ENCODE data around the gene S100P.

Gene S100P

DNA sequence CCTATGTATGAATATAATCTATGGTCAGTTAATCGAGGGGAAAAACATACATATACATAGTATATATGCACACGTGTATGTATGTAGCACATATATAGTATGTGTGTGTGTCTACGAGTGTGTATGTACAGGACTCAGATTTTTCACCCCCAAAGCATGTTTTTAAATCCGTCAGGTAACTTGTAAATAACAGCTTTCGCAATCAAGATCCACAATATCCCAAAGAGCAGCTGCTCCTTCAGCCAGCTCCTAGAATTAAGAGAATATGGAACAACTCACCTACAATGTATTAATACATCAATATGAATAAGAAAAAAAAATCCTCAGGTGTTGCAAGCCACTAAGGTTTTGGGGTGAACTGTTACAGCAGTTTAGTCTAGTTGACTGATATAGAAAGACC, 12.5 kb downstream of the S100P start:
- Histone ChIP-seq H3K4ac (ENCODE audit: low read depth, low read length) (peak overlapping the region; percentile 29), H3K14ac (ENCODE audit: low read length) (no peak overlapping the region), H3K79me2 (ENCODE audit: control insufficient read depth, insufficient read depth, low read length, poor library complexity) (peaks cover 7% of the 10 kb centered on the region), H3K36me3 (ENCODE audit: control insufficient read depth in 1 of 2, insufficient read depth in 2 of 2, low read length in 2 of 2) (peaks cover 4 to 5% of the 10 kb centered on the region in 2 experiments), H2AFZ (ENCODE audit: insufficient read depth, low read length, poor library complexity) (no peak overlapping the region), H3K4me2 (ENCODE audit: low read length) (no peak overlapping the region), H2BK120ac (ENCODE audit: insufficient read depth, low read length, poor library complexity) (no peak overlapping the region), H3K27ac (ENCODE audit: low read depth, low read length) (no peak overlapping the region), H3K9me3 (ENCODE audit: insufficient read depth, low read depth, low read length) (peaks cover 3% of the 10 kb centered on the region), H3K9ac (ENCODE audit: low read length) (no peak overlapping the region), H4K12ac (ENCODE audit: low read depth, low read length) (no peak overlapping the region), H2BK12ac (ENCODE audit: low read length) (no peak overlapping the region), H3K4me1 (ENCODE audit: control insufficient read depth in 1 of 2, insufficient read depth in 2 of 2, low read length in 2 of 2) (peaks cover 0 to 8% of the 10 kb centered on the region in 2 experiments), H3K4me3 (ENCODE audit: low read depth, low read length) (no peak overlapping the region), H3K23ac (ENCODE audit: low read length) (no peak overlapping the region), H3K27me3 (ENCODE audit: insufficient read depth, low read length) (no peaks in the 10 kb centered on the region), H4K8ac (ENCODE audit: low read depth, low read length) (no peak overlapping the region), H2AK5ac (ENCODE audit: low read length) (no peak overlapping the region), H3K79me1 (ENCODE audit: low read length) (peaks cover 5% of the 10 kb centered on the region), H3K18ac (ENCODE audit: low read length) (no peak overlapping the region), H2BK5ac (ENCODE audit: low read depth, low read length, poor library complexity) (no peak overlapping the region), H4K91ac (ENCODE audit: low read depth, low read length) (no peak overlapping the region)
- no CpG with 5 or more reads among the region's 5 CpGs for WGBS (ENCODE audit: extremely low coverage, insufficient coverage, insufficient read length)
- DNase-seq, result no peak

GRCh38 chr4:6709230-6710114, 15.8 kb downstream of the S100P start, which contains the start of gene MRFAP1L1:
Gene MRFAP1L1, minus strand, starts transcription at chr4:6709865. Its CDS starts 236 bp downstream, at chr4:6709629.
- peak within 1 kb of the TSS; percentile 57 for H3K18ac ChIP-seq (ENCODE audit: low read length)
- H2BK120ac ChIP-seq (ENCODE audit: insufficient read depth, low read length, poor library complexity), result peak within 1 kb of the TSS; percentile 20
- peak within 1 kb of the TSS; percentile 71 for H2AFZ ChIP-seq (ENCODE audit: insufficient read depth, low read length, poor library complexity)
- H3K79me1 ChIP-seq (ENCODE audit: low read length), result peaks cover 5% of the 10 kb centered on the region
- H4K12ac ChIP-seq (ENCODE audit: low read depth, low read length), result peak within 1 kb of the TSS; percentile 71
- H3K27me3 ChIP-seq (ENCODE audit: insufficient read depth, low read length), result no peaks in the 10 kb centered on the region
- peak within 1 kb of the TSS; percentile 76 for H3K4me3 ChIP-seq (ENCODE audit: low read depth, low read length)
- peak within 1 kb of the TSS; percentile 80 for H3K27ac ChIP-seq (ENCODE audit: low read depth, low read length)
- H3K23ac ChIP-seq (ENCODE audit: low read length), result no peak within 1 kb of the TSS
- H4K8ac ChIP-seq (ENCODE audit: low read depth, low read length), result peak within 1 kb of the TSS; percentile 95
- peak within 1 kb of the TSS; percentile 24 for H2BK5ac ChIP-seq (ENCODE audit: low read depth, low read length, poor library complexity)
- H3K9ac ChIP-seq (ENCODE audit: low read length), result peak within 1 kb of the TSS; percentile 71
- H2BK12ac ChIP-seq (ENCODE audit: low read length), result no peak within 1 kb of the TSS
- peaks cover 2% of the 10 kb centered on the region for H3K9me3 ChIP-seq (ENCODE audit: insufficient read depth, low read depth, low read length)
- no CpG with 5 or more reads among the region's 72 CpGs for WGBS (ENCODE audit: extremely low coverage, insufficient coverage, insufficient read length)
- peak within 1 kb of the TSS; percentile 95 for H3K4ac ChIP-seq (ENCODE audit: low read depth, low read length)
- H2AK5ac ChIP-seq (ENCODE audit: low read length), result peak within 1 kb of the TSS; percentile 70
- H3K4me1 ChIP-seq (ENCODE audit: control insufficient read depth in 1 of 2, insufficient read depth in 2 of 2, low read length in 2 of 2), result peaks cover 0 to 8% of the 10 kb centered on the region in 2 experiments
- peak within 1 kb of the TSS; percentile 67 for H4K91ac ChIP-seq (ENCODE audit: low read depth, low read length)
- H3K36me3 ChIP-seq (ENCODE audit: control insufficient read depth in 1 of 2, insufficient read depth in 2 of 2, low read length in 2 of 2), result no peaks in the 10 kb centered on the region
- peak within 1 kb of the TSS; percentile 76 for H3K14ac ChIP-seq (ENCODE audit: low read length)
- peak within 1 kb of the TSS; percentile 89 for H3K4me2 ChIP-seq (ENCODE audit: low read length)
- peaks cover 7% of the 10 kb centered on the region for H3K79me2 ChIP-seq (ENCODE audit: control insufficient read depth, insufficient read depth, low read length, poor library complexity)
- DNase-seq, result peak; percentile 96 to 99

- WGBS (ENCODE audit: extremely low coverage, insufficient coverage, insufficient read length), result no CpG with 5 or more reads among the region's 6 CpGs
Measured at GRCh38 chr4:6710282-6710681, 16.6 kb downstream of the S100P start.

GRCh38 chr4:6710996-6711395, 17.3 kb downstream of the S100P start:
- Histone ChIP-seq H3K23ac (ENCODE audit: low read length) (no peak overlapping the region), H2BK12ac (ENCODE audit: low read length) (no peak overlapping the region), H3K4me2 (ENCODE audit: low read length) (no peak overlapping the region), H3K79me1 (ENCODE audit: low read length) (peaks cover 5% of the 10 kb centered on the region), H3K18ac (ENCODE audit: low read length) (no peak overlapping the region), H3K14ac (ENCODE audit: low read length) (no peak overlapping the region), H3K36me3 (ENCODE audit: control insufficient read depth in 1 of 2, insufficient read depth in 2 of 2, low read length in 2 of 2) (no peaks in the 10 kb centered on the region), H4K8ac (ENCODE audit: low read depth, low read length) (no peak overlapping the region), H3K9ac (ENCODE audit: low read length) (no peak overlapping the region), H2AK5ac (ENCODE audit: low read length) (no peak overlapping the region), H2AFZ (ENCODE audit: insufficient read depth, low read length, poor library complexity) (no peak overlapping the region), H3K27me3 (ENCODE audit: insufficient read depth, low read length) (no peaks in the 10 kb centered on the region), H3K9me3 (ENCODE audit: insufficient read depth, low read depth, low read length) (peaks cover 2% of the 10 kb centered on the region), H3K79me2 (ENCODE audit: control insufficient read depth, insufficient read depth, low read length, poor library complexity) (peaks cover 7% of the 10 kb centered on the region), H3K27ac (ENCODE audit: low read depth, low read length) (no peak overlapping the region), H2BK5ac (ENCODE audit: low read depth, low read length, poor library complexity) (no peak overlapping the region), H4K12ac (ENCODE audit: low read depth, low read length) (no peak overlapping the region), H3K4ac (ENCODE audit: low read depth, low read length) (no peak overlapping the region), H2BK120ac (ENCODE audit: insufficient read depth, low read length, poor library complexity) (no peak overlapping the region), H3K4me3 (ENCODE audit: low read depth, low read length) (no peak overlapping the region), H3K4me1 (ENCODE audit: control insufficient read depth in 1 of 2, insufficient read depth in 2 of 2, low read length in 2 of 2) (peaks cover 0 to 8% of the 10 kb centered on the region in 2 experiments), H4K91ac (ENCODE audit: low read depth, low read length) (no peak overlapping the region)
- WGBS (ENCODE audit: extremely low coverage, insufficient coverage, insufficient read length), result no CpG with 5 or more reads among the region's 2 CpGs
- no peak for DNase-seq

More at GRCh38 chr4:6710282-6710681, 16.6 kb downstream of the S100P start:
- Histone ChIP-seq H2BK5ac (ENCODE audit: low read depth, low read length, poor library complexity) (no peak overlapping the region), H2AFZ (ENCODE audit: insufficient read depth, low read length, poor library complexity) (peak overlapping the region; percentile 71), H3K9me3 (ENCODE audit: insufficient read depth, low read depth, low read length) (peaks cover 2% of the 10 kb centered on the region), H4K8ac (ENCODE audit: low read depth, low read length) (peak overlapping the region; percentile 95), H3K4me3 (ENCODE audit: low read depth, low read length) (peak overlapping the region; percentile 56), H3K27me3 (ENCODE audit: insufficient read depth, low read length) (no peaks in the 10 kb centered on the region), H3K14ac (ENCODE audit: low read length) (peak overlapping the region; percentile 76), H3K23ac (ENCODE audit: low read length) (no peak overlapping the region), H2AK5ac (ENCODE audit: low read length) (no peak overlapping the region), H3K36me3 (ENCODE audit: control insufficient read depth in 1 of 2, insufficient read depth in 2 of 2, low read length in 2 of 2) (no peaks in the 10 kb centered on the region), H3K79me1 (ENCODE audit: low read length) (peaks cover 5% of the 10 kb centered on the region), H3K79me2 (ENCODE audit: control insufficient read depth, insufficient read depth, low read length, poor library complexity) (peaks cover 7% of the 10 kb centered on the region), H3K27ac (ENCODE audit: low read depth, low read length) (no peak overlapping the region), H3K4me2 (ENCODE audit: low read length) (peak overlapping the region; percentile 89), H4K91ac (ENCODE audit: low read depth, low read length) (peak overlapping the region; percentile 67), H3K4ac (ENCODE audit: low read depth, low read length) (peak overlapping the region; percentile 10), H3K18ac (ENCODE audit: low read length) (peak overlapping the region; percentile 41), H2BK120ac (ENCODE audit: insufficient read depth, low read length, poor library complexity) (no peak overlapping the region), H4K12ac (ENCODE audit: low read depth, low read length) (peak overlapping the region; percentile 55), H3K9ac (ENCODE audit: low read length) (peak overlapping the region; percentile 30), H3K4me1 (ENCODE audit: control insufficient read depth in 1 of 2, insufficient read depth in 2 of 2, low read length in 2 of 2) (peaks cover 0 to 8% of the 10 kb centered on the region in 2 experiments), H2BK12ac (ENCODE audit: low read length) (no peak overlapping the region)
- no peak for DNase-seq
